Prostate gland (tissue), 2 donors: ENCODE results near the gene ITGAV. TPM values are rescaled to one million over a fixed set of nuclear protein-coding genes. Genes with fewer than 3 reads are reported as not detected.

Source experiments
- DNase-seq: peaks from one replicate; pipeline ENCODE4 v3.0.0-alpha.2; 2019; ENCODE audit warnings: low spot score
- H3K27ac ChIP-seq, 2 donors: fragments of 200-600 bp; sonication (generic); 2 replicates each; pipeline ENCODE4 v1.5.1; 2017 to 2019
- H3K27me3 ChIP-seq: fragments of 200-600 bp; sonication (generic); replicated peaks from 2 replicates; pipeline ENCODE4 v1.5.1; 2019; ENCODE audit not compliant: insufficient read depth
- H3K36me3 ChIP-seq, 2 donors: fragments of 200-600 bp; sonication (generic); 1 replicate in 1 of 2; 2 replicates in 1 of 2; pipeline versions ENCODE4 v1.5.1 to v1.8.1; 2017 to 2019
- H3K4me1 ChIP-seq: fragments of 200-600 bp; sonication (generic); replicated peaks from 2 replicates; pipeline ENCODE4 v1.5.1; 2019
- H3K4me3 ChIP-seq, 2 donors: fragments of 200-600 bp; sonication (generic); 2 replicates each; pipeline ENCODE4 v1.5.1; 2017 to 2019
- H3K9me3 ChIP-seq: fragments of 200-600 bp; sonication (generic); 2 replicates; pipeline ENCODE4 v1.5.1; 2017
- CTCF ChIP-seq, 4 experiments: fragments of 200-600 bp in 2 of 4; fragments of 450-650 bp in 2 of 4; sonication (generic) in 2 of 4; IDR thresholded peaks; 1 replicate in 3 of 4; 2 replicates in 1 of 4; pipeline ENCODE4 v1.5.1; 2016 to 2019; ENCODE audit warnings: antibody characterized with exemption in 4 of 4, mild to moderate bottlenecking in 2 of 4, moderate library complexity in 2 of 4
- POLR2A ChIP-seq: fragments of 450-650 bp; IDR thresholded peaks from one replicate; pipeline ENCODE4 v1.6.1; 2016; ENCODE audit warnings: antibody characterized with exemption, mild to moderate bottlenecking
- POLR2AphosphoS5 ChIP-seq: sonication (generic); formaldehyde crosslinking; IDR thresholded peaks from one replicate; pipeline ENCODE4 v1.6.1; 2017; ENCODE audit warnings: antibody characterized with exemption
- WGBS: methylation state at CpG from one replicate; pipeline ENCODE4 v1.1.5; 2018; 5-methylcytosine and 5-hydroxymethylcytosine counted together
- intact Hi-C: fragments of 100-400 bp; cut with DNase I; formaldehyde crosslinking; loops from one replicate; pipeline ENCODE4 v1.14.2; 2022
- total RNA-seq, 2 donors: library from RNA; depleted of rRNA; stranded (reverse); fragments of >200 nt; gene quantifications; one replicate each; pipeline ENCODE4 v1.1.0, GENCODE V29; 2016

Gene ITGAV
- total RNA-seq, 2 donors from 2014 or later: 47.0 to 84.8 TPM

GRCh38 chr2:186718122-186718521 is 128.3 kb downstream of the ITGAV start:
- 91% methylated on average over 3 of the region's 3 CpGs for WGBS
- no peaks in the 10 kb centered on the region for H3K36me3 ChIP-seq
- intact Hi-C loops: no loop called here

GRCh38 chr2:186718903-186719302 is 129.0 kb downstream of the ITGAV start:
- no peaks in the 10 kb centered on the region for H3K9me3 ChIP-seq
- intact Hi-C loops: no loop called here
- H3K4me3 ChIP-seq: no peak overlapping the region
- no peaks in the 10 kb centered on the region for H3K27me3 ChIP-seq
- H3K4me1 ChIP-seq: no peaks in the 10 kb centered on the region
- WGBS: 73% methylated on average over 4 of the region's 4 CpGs
- TF ChIP-seq POLR2AphosphoS5 (no peak), CTCF (IDR thresholded peaks at IDR 0.05) (no peak), POLR2A (no peak)
- no peak overlapping the region for H3K27ac ChIP-seq
- H3K36me3 ChIP-seq: no peaks in the 10 kb centered on the region
- no peak for DNase-seq

More at GRCh38 chr2:186718122-186718521, 128.3 kb downstream of the ITGAV start:
- Histone ChIP-seq H3K4me3 (no peak overlapping the region), H3K27ac (no peak overlapping the region), H3K9me3 (no peaks in the 10 kb centered on the region), H3K4me1 (no peaks in the 10 kb centered on the region), H3K27me3 (no peaks in the 10 kb centered on the region)
- TF ChIP-seq CTCF (IDR thresholded peaks at IDR 0.05) (no peak), POLR2AphosphoS5 (no peak), POLR2A (no peak)
- DNase-seq: no peak

GRCh38 chr2:186721956-186722355 is 132.1 kb downstream of the ITGAV start:
- no peaks in the 10 kb centered on the region for H3K27me3 ChIP-seq
- H3K9me3 ChIP-seq: no peaks in the 10 kb centered on the region
- no peak overlapping the region for H3K4me3 ChIP-seq
- no peaks in the 10 kb centered on the region for H3K36me3 ChIP-seq
- TF ChIP-seq POLR2A (no peak), CTCF (IDR thresholded peaks at IDR 0.05) (no peak), POLR2AphosphoS5 (no peak)
- no peaks in the 10 kb centered on the region for H3K4me1 ChIP-seq
- no peak for DNase-seq
- intact Hi-C loops: no loop called here
- H3K27ac ChIP-seq: no peak overlapping the region

- no peak for TF ChIP-seq POLR2A
- TF ChIP-seq POLR2AphosphoS5: no peak
- no peak for TF ChIP-seq CTCF (IDR thresholded peaks at IDR 0.05)
- Histone ChIP-seq H3K4me1 (no peaks in the 10 kb centered on the region), H3K36me3 (no peaks in the 10 kb centered on the region), H3K27ac (no peak overlapping the region), H3K9me3 (no peaks in the 10 kb centered on the region), H3K27me3 (no peaks in the 10 kb centered on the region), H3K4me3 (no peak overlapping the region)
- intact Hi-C loops: no loop called here
- DNase-seq: no peak
- 89% methylated on average over 7 of the region's 7 CpGs for WGBS
Observed at GRCh38 chr2:186724736-186725135, 134.9 kb downstream of the ITGAV start.

- H3K27ac ChIP-seq: no peak overlapping the region
- H3K36me3 ChIP-seq: no peaks in the 10 kb centered on the region
- WGBS: 83% methylated on average over 1 of the region's 1 CpG
- TF ChIP-seq CTCF (IDR thresholded peaks at IDR 0.05): no peak
- TF ChIP-seq POLR2A: no peak
- no peaks in the 10 kb centered on the region for H3K9me3 ChIP-seq
- no peaks in the 10 kb centered on the region for H3K27me3 ChIP-seq
- intact Hi-C loops: no loop called here
- DNase-seq: no peak
- no peak overlapping the region for H3K4me3 ChIP-seq
- no peaks in the 10 kb centered on the region for H3K4me1 ChIP-seq
Observed at GRCh38 chr2:186725783-186726182, 135.9 kb downstream of the ITGAV start.
